Fibroblast of skin of right biceps (primary cell): ENCODE data around the gene LRRC4B.
"Not testable (repeated sequence)": the region's sequence is repeated elsewhere in the genome, so short reads cannot be mapped to it uniquely, and the experiment has no call there.

Experiments used
- DNase-seq: peaks from one replicate; pipeline ENCODE4 v3.0.0-alpha.2; 2013

LRRC4B gene

DNA sequence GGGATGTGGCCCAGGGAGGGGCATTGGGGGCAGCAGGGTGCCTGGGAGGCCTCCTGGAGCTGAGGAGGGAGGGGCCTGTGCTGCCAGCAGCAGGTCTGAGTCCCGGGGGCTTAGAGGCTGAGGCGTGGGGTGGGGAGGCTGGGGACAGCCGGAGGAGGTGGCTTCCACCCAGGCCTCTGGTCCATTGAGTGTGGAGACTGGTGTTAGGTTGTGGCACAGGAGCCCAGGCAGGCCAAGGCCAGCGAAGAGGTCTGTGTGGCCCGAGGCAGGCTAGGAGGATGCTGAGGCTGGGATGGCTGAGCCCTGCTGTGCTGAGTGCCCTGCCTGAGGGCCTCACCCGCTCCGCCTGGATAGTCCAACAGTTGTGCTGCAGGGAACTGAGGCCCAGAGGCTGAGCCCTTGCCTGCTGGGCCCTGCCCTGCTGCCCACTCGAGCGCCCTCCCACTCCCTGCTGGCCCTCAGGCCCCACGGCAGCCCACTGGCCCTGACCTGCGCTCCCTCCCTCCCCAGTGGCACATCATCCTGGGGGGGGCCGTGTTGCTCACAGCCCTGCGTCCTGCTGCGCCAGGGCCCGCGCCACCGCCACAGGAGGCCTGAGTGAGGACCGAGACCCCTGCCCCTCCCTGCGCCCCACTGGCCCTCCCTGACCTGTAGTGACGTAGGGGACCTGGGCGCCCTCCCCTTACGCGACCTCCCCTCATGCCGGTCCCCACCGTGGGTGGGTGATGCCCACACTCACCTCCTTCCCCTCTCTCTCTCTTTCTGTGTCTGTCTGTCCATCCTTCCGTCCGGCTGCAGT is 86.7 kb downstream of the LRRC4B start:
- no peak for DNase-seq

DNA sequence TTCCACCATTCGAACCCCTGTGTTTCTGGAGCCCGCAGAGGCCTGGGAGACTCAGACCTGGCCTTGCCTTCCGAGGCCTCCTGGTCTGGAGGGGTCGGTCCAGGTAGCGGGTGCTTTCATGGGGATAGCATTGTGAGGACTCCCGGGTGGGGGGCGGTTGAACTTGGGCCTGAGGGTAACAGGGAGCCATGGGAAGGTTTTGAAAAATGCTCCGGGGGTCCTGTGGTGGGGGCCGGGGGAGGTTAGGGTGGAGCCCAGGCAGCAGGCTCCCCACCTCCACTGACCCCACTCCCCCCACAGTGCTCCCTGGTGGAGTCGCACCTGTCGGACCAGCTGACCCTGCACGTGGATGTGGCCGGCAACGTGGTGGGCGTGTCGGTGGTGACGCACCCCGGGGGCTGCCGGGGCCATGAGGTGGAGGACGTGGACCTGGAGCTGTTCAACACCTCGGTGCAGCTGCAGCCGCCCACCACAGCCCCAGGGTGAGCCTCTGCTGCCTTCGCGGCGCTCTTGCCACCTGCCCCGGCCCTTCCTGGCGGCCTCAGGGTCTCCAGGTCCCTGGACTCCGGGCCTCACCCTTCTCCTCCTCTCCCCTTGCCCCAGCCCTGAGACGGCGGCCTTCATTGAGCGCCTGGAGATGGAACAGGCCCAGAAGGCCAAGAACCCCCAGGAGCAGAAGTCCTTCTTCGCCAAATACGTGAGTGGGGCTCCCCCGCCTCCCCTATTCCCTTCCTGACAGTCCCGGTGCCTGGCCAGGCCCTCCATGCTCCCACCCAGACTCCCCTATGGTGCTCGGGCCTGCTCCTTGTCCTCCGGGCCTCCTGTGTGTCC is 87.7 kb downstream of the LRRC4B start:
- DNase-seq = no peak

DNA sequence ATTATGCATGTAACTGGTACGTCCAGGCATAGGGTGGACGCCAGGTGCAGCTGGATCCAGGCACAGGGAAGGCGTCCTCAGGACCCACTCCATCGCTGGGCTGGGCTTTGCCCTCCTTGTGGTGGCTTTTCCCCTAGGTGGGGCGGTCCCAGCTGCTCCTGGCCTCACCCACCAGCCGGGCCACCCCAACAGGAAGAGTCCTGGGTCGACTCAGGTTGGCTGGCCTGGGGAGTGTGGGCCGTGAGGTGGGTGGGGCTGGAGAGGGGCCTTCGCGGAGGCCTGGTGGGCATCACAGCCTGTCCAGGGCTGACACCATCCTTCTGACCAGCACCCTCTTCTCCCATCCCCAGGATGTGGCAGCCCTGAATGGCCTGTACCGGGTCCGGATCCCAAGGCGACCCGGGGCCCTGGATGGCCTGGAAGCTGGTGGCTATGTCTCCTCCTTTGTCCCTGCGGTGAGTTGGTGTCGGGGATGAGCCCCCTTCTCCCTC is 88.4 kb downstream of the LRRC4B start:
- DNase-seq = no peak

DNA sequence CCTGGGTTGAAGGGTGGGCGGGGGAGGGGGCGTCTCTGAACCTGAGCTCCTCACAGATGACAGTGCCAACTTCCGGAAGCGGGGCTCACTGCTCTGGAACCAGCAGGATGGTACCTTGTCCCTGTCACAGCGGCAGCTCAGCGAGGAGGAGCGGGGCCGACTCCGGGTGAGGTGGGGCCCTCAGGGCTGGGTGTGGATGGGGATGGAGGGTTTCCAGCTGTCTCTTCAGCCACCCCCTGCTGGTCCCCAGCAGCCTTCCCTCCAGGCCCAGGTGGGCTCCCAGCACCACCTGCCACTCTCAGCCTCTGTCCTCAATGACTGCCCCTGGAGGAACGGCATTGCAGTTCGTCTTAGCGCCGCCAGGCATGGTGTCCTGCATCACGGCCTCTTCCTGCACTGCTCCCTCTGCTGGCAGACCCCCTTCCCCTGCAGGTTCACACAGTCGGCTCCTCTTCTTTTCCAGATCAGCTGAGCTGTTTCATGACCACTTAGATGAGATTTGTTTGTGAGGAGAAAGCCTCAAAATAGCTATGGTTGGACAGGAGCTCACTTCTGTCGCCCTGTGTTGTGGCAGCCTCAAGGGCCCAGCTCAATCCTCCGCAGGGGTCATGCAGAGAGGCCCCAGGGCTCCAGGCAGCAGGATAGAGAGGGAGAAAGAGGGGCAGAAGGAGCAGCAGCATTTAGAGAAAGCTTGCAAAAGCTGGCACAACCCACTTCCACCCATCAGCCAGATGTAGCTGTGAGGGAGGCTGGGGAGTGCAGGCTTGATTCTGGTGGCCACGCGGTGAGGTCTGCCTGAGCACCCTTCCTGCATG is 89.1 kb downstream of the LRRC4B start:
- peak; percentile 27 for DNase-seq

DNA sequence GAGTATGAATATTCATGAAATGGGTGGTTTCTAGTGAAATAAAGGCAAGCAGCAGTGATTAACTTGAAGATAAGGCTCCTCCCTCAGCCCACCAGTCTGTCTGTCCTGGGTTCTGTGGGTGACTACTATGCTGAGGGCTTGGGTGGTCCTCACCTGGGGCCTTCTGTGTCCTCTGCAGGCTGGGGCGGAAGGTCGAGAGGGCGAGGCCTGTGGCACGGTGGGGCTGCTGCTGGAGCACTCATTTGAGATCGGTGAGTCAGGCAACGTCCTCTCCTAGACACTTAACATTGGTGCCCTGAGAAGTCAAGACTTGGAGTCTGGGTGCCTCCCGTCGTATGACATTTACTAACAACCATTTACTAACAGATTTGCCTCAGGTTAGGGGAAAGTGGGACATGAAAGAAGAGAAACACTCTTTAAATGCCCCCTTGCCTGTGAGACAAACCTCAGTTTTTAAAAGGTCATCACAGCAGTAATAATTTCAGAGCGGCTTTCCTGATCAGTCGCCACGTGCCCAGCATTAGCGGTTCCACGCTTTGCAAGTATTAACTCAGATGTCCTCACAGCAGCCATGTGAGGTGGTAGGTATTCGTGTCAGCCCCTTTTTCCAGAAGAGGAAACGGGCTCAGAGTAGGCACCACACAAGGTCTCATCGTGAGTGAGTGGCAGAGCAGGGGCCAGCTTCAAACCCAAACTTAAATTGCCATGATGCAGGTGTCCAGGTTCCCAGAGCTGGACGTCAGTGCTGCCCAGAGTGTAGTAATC is 90.3 kb downstream of the LRRC4B start:
- DNase-seq = no peak

DNA sequence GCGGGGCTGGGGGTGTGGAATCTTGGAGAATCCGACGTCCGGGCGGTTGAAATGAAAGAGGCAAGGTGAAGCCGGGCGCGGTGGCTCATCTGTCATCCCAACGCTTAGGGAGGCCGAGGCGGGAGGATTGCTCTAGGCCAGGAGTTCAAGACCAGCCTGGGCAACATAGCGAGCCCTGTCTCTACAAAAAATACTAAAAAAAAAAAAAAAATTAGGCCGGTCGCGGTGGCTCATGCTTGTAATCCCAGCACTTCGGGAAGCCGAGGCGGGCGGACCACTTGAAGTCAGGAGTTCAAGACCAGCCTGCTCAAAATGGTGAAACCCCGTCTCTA is 91.4 kb downstream of the LRRC4B start:
- DNase-seq = no peak

DNA sequence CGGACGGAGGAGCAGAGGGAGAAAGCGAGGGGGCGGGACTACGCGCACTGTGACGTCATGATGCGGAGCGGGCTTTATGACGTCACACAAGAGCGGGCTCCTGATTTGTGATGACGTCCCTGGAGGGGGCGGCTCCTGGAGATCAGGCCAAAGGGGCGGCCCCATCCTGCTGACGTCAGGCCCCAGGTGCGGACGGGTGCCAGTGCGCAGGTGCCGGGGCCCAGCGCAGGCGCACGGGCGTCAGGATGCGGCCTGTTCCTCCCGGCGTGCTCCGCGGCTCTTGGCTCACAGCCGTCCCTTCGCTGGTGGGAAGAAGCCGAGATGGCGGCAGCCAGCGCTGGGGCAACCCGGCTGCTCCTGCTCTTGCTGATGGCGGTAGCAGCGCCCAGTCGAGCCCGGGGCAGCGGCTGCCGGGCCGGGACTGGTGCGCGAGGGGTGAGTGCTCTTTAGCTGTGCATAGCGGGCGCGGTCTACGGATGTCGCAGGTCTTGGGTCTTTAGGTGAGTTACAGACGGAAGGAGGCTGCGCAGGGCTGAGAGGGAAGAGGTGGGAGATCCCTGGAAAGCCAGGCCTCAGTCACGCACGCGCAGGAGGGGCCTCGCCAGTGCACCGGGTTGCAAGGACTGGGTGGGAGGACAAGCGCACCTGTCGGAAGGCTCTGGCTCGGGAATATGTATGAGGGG is 91.9 kb downstream of the LRRC4B start, which contains the start of the genes EMC10 and GARIN5A:
EMC10 (plus strand) TSS at position 284 of the 683 bp plus-strand sequence; CDS start at position 322, 38 bp downstream.
GARIN5A (minus strand) TSS at position 625 of the 683 bp plus-strand sequence; CDS start at position 165, 460 bp downstream.
- peak; percentile 92 for DNase-seq

DNA sequence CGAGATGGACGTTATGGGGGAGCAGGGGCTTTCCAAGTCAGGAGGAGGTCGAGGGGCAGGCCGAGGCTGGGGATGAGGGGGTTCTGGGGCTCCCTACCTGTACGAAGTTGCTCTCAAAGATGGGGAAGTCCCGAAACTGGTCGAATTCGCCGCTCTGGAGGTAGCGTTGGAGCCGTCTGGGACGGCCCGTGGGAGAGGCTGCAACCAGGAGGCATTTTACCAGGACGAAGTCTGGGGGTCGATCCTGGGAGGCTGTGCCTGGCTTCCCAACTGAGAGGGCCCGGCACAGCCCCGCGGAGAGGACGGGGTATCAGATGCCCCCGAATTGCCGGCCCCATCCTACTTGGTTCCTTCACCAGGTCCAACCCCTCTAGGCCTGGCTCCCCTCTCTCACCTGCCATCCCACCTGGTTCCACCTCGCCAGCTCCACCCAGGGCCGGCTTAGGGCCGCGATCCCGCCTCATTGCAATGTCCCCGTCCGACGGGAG is 92.5 kb downstream of the LRRC4B start:
- no peak for DNase-seq

DNA sequence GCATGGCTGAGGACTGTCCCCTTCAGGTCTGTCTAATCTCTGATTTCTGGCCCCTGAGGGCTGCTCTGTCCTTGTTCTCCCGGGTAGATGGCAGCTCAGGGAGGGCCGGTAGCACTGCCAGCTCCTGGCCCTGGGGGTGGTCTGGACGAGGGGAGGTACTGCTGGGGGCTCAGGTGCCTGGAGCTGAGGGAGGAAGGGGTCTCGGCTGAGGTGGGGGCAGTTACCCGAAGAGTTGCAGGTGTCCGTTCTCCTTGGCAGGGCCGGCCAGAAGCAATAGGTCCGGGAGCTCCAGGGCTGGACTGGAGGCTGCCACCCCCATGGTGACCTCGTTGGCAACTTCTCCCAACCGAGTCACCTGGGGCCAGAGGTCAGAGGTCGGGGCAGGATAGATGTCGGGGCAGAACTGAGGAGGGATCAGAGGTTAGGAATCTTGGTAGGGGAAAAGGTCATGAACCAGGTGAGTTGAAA is 93.1 kb downstream of the LRRC4B start:
- DNase-seq = no peak

DNA sequence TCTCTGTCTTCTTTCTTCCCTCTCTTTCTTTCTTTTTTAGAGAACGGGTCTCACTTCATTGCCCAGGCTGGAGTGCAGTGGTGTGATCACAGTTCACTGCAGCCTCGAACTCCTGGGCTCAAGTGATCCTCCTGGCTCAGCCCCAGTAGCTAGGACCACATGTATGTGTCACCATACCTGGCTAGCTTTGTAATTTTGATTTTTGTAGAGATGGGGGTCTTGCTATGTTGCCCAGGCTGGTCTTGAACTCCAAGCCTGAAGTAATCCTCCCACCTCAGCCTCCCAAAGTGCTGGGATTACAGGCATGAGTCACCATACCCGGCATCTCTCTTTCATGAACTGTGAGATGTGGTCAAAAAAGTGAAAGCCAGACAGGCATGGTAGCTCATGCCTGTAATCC is 94.9 kb downstream of the LRRC4B start:
- DNase-seq = not testable (repeated sequence)

DNA sequence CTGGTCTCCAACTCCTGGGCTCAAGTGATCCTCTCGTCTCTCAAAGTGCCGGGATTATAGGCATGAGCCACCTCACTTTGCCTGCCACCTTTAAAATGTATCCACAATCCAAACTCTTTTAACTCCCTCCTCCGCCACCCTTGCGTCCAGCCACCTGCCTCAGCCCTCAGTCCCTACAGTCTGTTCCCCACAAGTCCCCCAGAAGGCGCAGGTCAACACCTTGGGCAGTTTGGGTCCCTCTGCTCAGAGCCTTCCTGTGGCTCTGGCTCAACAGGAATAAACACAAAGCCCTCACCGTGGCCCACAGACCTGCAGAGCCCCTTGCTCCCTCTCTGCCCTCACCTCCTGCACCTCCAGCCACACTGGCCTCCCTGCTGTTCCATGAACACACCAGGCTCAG is 99.4 kb downstream of the LRRC4B start:
- DNase-seq = no peak

DNA sequence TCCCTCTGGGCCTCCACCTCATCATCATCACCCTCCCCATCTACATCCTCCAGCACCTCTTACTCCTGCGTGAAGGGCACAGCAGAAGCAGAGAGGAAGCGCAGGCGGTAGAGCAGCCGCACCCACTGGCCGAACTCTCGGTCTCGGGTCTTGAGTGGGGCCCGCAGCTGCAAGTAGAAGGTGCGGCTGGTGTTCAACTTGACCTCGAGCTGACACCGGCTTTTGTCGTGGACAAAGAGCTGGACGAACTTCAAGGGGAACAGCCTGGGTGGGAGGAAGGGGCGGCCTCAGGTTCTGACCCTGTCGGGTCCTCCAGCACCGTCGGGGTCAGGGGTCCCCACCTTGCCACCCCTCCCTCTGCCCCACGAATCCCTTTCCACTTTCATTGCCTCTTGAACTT is 100.7 kb downstream of the LRRC4B start:
- DNase-seq = no peak
